Stimulated activated naive CD8-positive, alpha-beta T cell treated with anti-CD3 and anti-CD28 coated beads, Interleukin-15, Interleukin-2, amounts not matched to agents 100 U/mL and 50 U/mL, for 24 hours (primary cell): ENCODE results near the gene NAGPA.
"Not testable (repeated sequence)": the region's sequence is repeated elsewhere in the genome, so short reads cannot be mapped to it uniquely, and the experiment has no call there.

Experiments used
- ATAC-seq: fragments of 150-1000 bp; cut with Tn5 transposase; one replicate; pipeline ENCODE4 v1.10.0; 2021
- DNase-seq: peaks from one replicate; pipeline ENCODE4 v3.0.0; 2021

The NAGPA gene

GRCh38 chr16:5062051-5062450 lies 28.3 kb upstream of the NAGPA start:
- no peak for ATAC-seq

GRCh38 chr16:5060073-5060641 lies 26.4 kb upstream of the NAGPA start:
- no peak for ATAC-seq

More at GRCh38 chr16:5062051-5062450, 28.3 kb upstream of the NAGPA start:
- no peak for DNase-seq

DNA sequence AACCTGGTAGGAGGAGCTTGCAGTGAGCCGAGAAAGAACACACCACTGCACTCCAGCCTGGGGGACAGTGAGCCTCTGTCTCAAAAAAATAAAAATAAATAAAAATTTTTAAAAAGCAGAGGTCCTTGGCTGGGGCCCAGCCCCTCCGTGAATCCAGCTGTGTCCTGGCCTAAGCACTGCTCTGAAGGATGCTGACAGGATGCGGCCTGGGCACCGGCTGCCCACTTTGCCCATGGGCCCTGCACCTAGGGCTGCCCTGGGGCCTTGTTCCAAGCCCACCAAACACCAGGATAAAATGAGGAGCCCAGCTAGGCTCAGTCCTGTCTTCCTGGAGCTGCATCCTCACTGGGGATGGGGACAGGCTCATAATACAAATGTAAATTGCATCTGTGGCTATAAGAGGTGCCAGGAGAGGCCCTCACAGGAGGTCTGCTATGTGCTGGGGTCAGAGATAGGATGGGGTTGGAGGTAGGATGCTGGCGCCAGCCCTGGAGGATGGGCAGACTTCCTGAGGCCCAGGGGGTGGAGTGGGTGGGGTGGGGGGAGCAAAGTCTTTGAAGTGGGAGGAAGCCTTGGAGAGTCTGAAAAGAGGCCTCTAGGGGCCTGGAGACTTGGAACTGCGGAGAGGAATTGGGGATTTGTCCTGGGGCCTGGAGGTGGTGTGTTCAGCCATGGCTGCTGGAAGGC lies 25.8 kb upstream of the NAGPA start:
- ATAC-seq, result no peak
- no peak for DNase-seq

More at GRCh38 chr16:5060073-5060641, 26.4 kb upstream of the NAGPA start:
- DNase-seq, result no peak

DNA sequence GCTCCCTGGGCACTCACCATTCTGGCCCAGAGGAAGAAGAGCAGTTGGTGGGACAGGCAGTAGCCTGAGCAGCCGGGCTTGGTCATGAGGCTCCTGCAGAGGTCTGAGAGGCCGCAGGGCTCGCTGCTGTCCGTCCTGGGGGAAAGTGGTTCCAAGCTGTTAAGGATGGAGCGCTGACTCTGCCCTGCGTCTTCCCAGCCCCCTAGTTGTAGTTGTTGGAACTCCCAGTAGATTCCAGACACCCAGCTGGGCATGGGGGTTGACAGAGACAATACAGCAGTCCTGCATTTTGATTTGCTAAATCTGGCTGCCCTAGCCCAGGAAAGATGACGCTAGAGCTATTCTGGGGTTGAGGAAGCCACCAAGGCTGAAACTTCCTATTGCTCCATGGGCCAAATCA lies 24.7 kb upstream of the NAGPA start:
- ATAC-seq (no peak), DNase-seq (no peak)

DNA sequence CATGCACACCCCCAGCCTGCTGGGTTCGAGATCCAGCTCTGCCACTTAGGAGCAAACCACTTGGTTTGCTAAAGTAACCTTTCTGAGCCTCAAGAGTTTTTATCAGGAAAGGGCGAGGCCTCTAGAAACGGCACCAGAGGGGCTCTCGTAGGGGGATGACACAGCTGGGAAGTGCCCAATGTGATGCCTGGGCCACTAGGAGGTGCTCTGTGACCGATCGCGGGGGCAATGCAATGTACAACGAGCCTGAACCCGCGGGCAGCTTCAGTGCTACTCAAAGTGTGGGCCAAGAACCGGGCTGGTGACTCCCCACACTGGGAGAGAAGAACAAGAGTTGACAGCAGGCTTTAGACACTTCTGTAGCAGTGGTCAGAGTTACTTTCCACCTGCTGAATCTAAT lies 22.6 kb upstream of the NAGPA start:
- DNase-seq (peak; percentile 63), ATAC-seq (peak; percentile 91)

- ATAC-seq (no peak), DNase-seq (no peak)
Observed at GRCh38 chr16:5054876-5055865, 21.4 kb upstream of the NAGPA start.

DNA sequence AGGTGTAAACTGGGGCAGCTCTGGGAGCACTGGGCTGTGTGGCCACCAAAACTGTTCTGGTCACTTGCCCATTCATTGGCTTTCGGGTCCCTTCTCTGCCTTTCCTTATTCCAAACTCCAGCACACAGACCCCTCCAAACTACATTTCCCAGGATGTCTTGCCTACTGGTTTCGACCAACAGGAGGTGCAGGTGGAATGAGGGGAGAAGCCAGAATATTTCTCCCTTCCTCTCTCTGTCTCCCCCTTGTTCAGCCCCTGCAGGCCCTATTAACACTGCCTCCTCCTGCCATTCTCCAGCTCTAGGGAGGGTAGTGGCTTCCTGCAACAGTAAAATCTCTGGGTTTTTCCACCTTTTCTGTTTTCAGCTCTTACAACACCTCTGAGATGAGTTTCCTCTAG lies 13.2 kb upstream of the NAGPA start:
- DNase-seq, result no peak
- ATAC-seq, result no peak

- ATAC-seq (no peak), DNase-seq (no peak)
Observed at GRCh38 chr16:5045499-5046115, 11.9 kb upstream of the NAGPA start.

DNA sequence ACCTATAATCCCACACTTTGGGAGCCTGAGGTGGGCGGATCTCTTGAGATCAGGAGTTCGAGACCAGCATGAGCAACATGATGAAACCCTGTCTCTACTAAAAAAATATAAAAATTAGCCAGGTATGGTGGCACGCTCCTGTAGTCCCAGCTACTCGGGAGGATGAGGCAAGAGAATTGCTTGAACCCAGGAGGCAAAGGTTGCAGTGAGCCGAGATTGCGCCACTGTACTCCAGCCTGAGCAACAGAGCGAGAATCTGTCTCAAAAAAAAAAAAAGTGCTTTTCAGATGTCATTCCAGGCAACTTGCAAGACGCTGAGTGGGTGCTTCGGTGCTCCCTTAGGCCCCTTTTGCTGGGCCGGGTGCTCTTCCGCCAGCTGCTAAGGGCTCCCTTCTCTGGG lies 10.8 kb upstream of the NAGPA start:
- DNase-seq, ATAC-seq: not testable (repeated sequence)

- DNase-seq (no peak), ATAC-seq (no peak)
Observed at GRCh38 chr16:5044011-5044540, 10.3 kb upstream of the NAGPA start.

DNA sequence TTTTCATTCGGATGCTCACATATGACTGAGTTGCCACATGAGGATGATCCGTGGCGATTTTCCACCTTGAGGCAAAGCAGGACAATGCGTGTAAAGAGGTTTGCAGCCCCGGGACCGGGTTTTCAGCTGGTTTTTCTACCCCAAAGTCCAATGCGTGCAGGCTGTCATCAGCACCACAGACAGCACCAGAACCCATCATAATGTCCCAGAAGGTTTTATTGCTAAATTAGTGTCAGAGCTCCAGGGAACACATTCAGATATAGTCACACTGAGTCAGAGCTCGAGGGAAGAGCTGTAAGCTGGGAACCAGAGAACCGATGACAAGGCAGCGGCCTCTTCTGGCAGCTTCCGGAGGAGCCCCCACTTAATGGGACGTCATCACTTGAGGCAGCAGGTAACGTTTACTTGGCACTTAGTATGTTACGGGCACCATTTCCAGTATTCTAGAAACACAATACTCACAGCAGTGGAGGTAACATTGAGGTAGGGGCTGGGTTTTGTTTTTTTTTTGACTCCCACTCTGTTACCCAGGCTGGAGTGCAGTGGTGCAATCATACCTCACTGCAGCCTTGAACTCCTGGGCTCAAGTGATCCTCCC lies 8.9 kb upstream of the NAGPA start:
- DNase-seq, result no peak
- ATAC-seq, result no peak

DNA sequence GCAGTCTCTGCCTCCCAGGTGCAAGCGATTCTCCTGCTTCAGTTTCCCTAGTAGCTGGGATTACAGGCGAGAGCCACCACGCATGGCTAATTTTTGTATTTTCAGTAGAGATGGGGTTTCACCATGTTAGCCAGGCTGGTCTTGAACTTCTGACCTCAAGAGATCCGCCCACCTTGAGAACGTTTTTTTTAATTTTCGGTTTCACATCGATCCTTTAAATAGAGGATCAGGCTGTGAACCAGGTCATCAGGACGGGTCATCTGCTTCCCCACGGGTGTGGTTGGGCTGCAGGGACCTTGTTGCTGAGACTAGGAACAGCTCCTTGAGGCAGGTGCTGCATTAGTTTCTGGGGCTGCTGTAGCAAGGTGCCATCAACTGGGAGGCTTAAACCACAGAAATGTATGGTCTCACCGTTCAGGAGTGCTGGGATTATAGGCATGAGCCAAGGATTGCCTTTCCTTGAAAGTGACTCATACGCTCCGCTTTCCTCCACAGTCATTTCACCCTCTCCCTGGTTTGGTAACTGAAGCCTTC lies 7.9 kb upstream of the NAGPA start:
- no peak for ATAC-seq
- no peak for DNase-seq

- ATAC-seq (no peak), DNase-seq (no peak)
Observed at GRCh38 chr16:5040451-5040850, 6.7 kb upstream of the NAGPA start.

DNA sequence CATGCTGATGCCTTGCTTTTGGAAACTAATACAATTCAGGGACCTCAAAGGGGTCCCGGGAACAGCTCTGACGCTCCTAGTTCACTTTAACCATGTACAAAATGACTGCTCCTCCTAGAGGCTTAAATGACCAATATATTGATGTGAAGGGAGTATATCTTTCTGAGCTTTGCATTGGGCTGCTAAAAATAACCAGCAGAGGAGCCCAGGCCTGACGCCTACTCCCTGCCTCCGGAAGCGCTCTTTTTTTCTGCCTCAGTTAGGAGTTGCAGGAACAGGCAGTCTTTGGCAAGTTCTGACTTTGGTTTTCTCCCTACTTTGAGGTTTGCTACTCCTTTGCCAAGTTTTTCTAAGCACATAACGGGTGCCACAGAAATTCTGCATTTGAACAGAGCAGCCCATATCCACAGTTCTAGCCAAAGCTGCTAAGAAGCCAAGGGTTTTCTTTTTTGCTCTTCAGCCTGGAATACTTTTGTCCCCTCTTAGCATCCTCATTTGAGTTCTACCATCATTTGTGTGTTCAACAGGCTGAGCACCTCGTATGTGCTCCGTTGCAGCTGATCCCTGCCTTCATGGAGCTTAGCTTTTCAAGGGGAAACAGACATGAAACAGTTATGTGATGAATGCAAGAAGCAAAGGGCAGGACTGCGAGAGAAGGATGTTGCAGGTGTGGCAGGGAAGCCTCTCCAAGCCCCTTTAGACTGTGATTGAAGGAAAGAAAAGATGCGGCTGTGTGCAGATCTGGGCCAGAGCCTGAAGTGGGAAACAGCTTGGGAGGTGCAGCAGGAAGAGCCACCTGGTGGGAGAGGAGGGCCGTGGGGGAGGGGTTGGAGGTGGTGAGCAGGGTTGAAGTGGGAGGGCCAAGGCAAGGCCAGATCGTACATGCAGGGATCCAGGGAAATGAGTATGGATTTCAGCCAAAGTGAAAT lies 2.8 kb upstream of the NAGPA start:
- no peak for ATAC-seq

DNA sequence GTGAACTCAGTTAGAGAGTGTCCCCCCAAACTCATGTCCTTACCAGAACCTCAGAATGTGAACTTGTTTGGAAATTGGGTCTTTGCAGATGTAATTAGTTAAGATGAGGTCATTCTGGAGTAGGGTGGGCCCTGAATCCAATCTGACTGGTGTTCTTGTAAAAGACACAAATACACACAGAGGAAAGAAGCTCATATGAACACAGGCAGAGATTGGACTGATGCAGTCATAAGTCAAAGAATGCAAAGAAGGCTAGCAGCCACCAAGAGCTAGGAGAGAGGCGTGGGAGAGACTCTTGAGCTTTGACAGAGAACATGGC lies 2.1 kb upstream of the NAGPA start:
- DNase-seq, result no peak
- no peak for ATAC-seq

More for the DNA sequence above, 2.8 kb upstream of the NAGPA start:
- DNase-seq, result no peak

GRCh38 chr16:5034167-5034523 lies 410 bp upstream of the NAGPA start:
- DNase-seq, result no peak

DNA sequence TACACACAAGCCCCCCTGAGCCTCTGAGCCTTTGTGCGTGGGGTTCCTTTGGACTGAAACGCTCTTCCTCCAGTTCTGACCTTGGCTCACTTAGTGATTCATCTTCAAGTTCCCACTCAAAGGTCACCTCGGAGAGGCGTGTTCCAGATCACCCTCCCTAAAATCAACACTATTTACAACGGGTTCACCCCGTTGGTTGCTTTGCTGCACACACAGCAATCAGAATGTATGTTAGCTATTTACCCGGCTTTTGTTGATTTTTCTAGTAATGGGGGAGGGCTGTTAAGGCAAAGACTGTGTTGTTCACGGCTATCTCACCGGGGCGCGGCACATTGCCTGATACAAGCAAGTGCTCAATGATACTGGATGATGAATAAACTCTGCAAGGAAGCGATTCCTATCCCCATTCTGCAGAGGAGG lies 977 bp downstream of the NAGPA start:
- DNase-seq, result no peak
- no peak for ATAC-seq

More at GRCh38 chr16:5034167-5034523, 410 bp upstream of the NAGPA start:
- no peak for ATAC-seq

DNA sequence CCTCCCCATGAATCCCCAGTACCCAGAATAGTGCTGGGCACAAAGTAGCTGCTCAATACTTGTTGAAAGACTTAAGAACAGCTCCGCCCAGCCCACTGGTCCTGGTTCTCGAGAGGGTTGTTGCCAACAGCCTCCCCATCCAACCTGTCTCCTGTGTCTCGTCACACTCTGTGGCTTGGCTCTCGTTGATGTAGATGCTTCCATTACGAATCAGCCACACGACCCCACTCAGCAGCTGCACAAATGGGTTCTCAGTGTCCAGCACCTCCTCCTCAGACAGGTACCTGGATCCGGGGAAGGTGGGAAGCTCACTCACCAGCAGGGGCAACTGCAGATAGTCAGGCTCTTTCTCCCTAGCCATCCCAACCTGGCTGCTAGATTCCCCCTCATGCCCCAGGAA lies 2.1 kb downstream of the NAGPA start:
- ATAC-seq (no peak), DNase-seq (no peak)

- ATAC-seq (no peak), DNase-seq (no peak)
Observed at GRCh38 chr16:5030251-5030870, 3.4 kb downstream of the NAGPA start.

GRCh38 chr16:5028950-5029475 lies 4.7 kb downstream of the NAGPA start:
- ATAC-seq (no peak), DNase-seq (no peak)
